SH-SY5Y (cell line): ENCODE results near the gene SURF2.

Experiments
- GATA2 ChIP-seq: IDR thresholded peaks from 2 replicates; pipeline ENCODE4 v1.6.1; 2011; ENCODE audit warnings: mild to moderate bottlenecking, low read depth, low read length
- GATA3 ChIP-seq: IDR thresholded peaks from 2 replicates; pipeline ENCODE4 v1.6.1; 2011; ENCODE audit warnings: low read depth, mild to moderate bottlenecking, low read length, moderate library complexity

- TF ChIP-seq GATA2, result no peak
- TF ChIP-seq GATA3, result no peak
These were observed 14.3 kb downstream of the SURF2 start for GRCh38 chr9:133370685-133371084.
